ENCODE measurements around the gene BCL11B.

Gene BCL11B

GRCh38 chr14:99317231-99318090 is 45.5 kb upstream of the BCL11B start:
- H3K79me2 ChIP-seq (ENCODE audit: insufficient read depth, low read length): no peaks in the 10 kb centered on the region

GRCh38 chr14:99316281-99317163 is 44.5 kb upstream of the BCL11B start:
- no peaks in the 10 kb centered on the region for H3K27me3 ChIP-seq (ENCODE audit: low read length)
- H3K36me3 ChIP-seq (ENCODE audit: low read length): no peaks in the 10 kb centered on the region
- H3K9ac ChIP-seq (ENCODE audit: low read length): no peak overlapping the region
- no peak overlapping the region for H3K4me2 ChIP-seq (ENCODE audit: low read depth, low read length, poor library complexity, severe bottlenecking)
- no peak for TF ChIP-seq EZH2phosphoT487 (conservative IDR thresholded peaks at IDR 0.05; ENCODE audit: low read length)
- no peak for TF ChIP-seq CTCF (IDR thresholded peaks at IDR 0.05; ENCODE audit: insufficient read depth, low read length, poor library complexity, severe bottlenecking)
- H4K20me1 ChIP-seq (ENCODE audit: low read depth, low read length): no peaks in the 10 kb centered on the region
- no peak overlapping the region for H2AFZ ChIP-seq (ENCODE audit: low read depth, low read length, severe bottlenecking)
- no peaks in the 10 kb centered on the region for H3K9me3 ChIP-seq (ENCODE audit: insufficient read depth, low read length)
- no peaks in the 10 kb centered on the region for H3K9me2 ChIP-seq (replicated peaks; ENCODE audit: insufficient read depth, low read length)
- no peak overlapping the region for H3K4me3 ChIP-seq (ENCODE audit: insufficient read depth, low read length, poor library complexity, severe bottlenecking)
- no peaks in the 10 kb centered on the region for H3K79me2 ChIP-seq (ENCODE audit: insufficient read depth, low read length)
- H3F3A ChIP-seq (ENCODE audit: insufficient read depth): no peaks in the 10 kb centered on the region
- no peak overlapping the region for H3K27ac ChIP-seq (ENCODE audit: low read depth, low read length)

More at GRCh38 chr14:99317231-99318090, 45.5 kb upstream of the BCL11B start:
- Histone ChIP-seq H3K4me2 (ENCODE audit: low read depth, low read length, poor library complexity, severe bottlenecking) (no peak overlapping the region), H3K9ac (ENCODE audit: low read length) (no peak overlapping the region), H2AFZ (ENCODE audit: low read depth, low read length, severe bottlenecking) (no peak overlapping the region), H3K4me3 (ENCODE audit: insufficient read depth, low read length, poor library complexity, severe bottlenecking) (no peak overlapping the region), H3F3A (ENCODE audit: insufficient read depth) (no peaks in the 10 kb centered on the region), H4K20me1 (ENCODE audit: low read depth, low read length) (no peaks in the 10 kb centered on the region), H3K9me3 (ENCODE audit: insufficient read depth, low read length) (no peaks in the 10 kb centered on the region), H3K9me2 (replicated peaks; ENCODE audit: insufficient read depth, low read length) (no peaks in the 10 kb centered on the region), H3K27ac (ENCODE audit: low read depth, low read length) (no peak overlapping the region), H3K36me3 (ENCODE audit: low read length) (no peaks in the 10 kb centered on the region), H3K27me3 (ENCODE audit: low read length) (no peaks in the 10 kb centered on the region)
- TF ChIP-seq EZH2phosphoT487 (conservative IDR thresholded peaks at IDR 0.05; ENCODE audit: low read length) (no peak), CTCF (IDR thresholded peaks at IDR 0.05; ENCODE audit: insufficient read depth, low read length, poor library complexity, severe bottlenecking) (no peak)

GRCh38 chr14:99315197-99315596 is 43.2 kb upstream of the BCL11B start:
- H3K36me3 ChIP-seq (ENCODE audit: low read length): no peaks in the 10 kb centered on the region
- no peak overlapping the region for H3K4me2 ChIP-seq (ENCODE audit: low read depth, low read length, poor library complexity, severe bottlenecking)
- no peaks in the 10 kb centered on the region for H3K9me3 ChIP-seq (ENCODE audit: insufficient read depth, low read length)
- no peak overlapping the region for H3K9ac ChIP-seq (ENCODE audit: low read length)
- no peak overlapping the region for H2AFZ ChIP-seq (ENCODE audit: low read depth, low read length, severe bottlenecking)
- H3K9me2 ChIP-seq (replicated peaks; ENCODE audit: insufficient read depth, low read length): no peaks in the 10 kb centered on the region
- no peak for TF ChIP-seq EZH2phosphoT487 (conservative IDR thresholded peaks at IDR 0.05; ENCODE audit: low read length)
- H3K4me3 ChIP-seq (ENCODE audit: insufficient read depth, low read length, poor library complexity, severe bottlenecking): no peak overlapping the region
- H4K20me1 ChIP-seq (ENCODE audit: low read depth, low read length): no peaks in the 10 kb centered on the region
- no peak overlapping the region for H3K27ac ChIP-seq (ENCODE audit: low read depth, low read length)
- H3K27me3 ChIP-seq (ENCODE audit: low read length): no peaks in the 10 kb centered on the region
- no peaks in the 10 kb centered on the region for H3K79me2 ChIP-seq (ENCODE audit: insufficient read depth, low read length)
- H3F3A ChIP-seq (ENCODE audit: insufficient read depth): no peaks in the 10 kb centered on the region

Measured in SU-DHL-6 (cell line).